HG03571 (cell line): ENCODE data around the gene PRADC1.

Experiments used
- ATAC-seq: cut with Tn5 transposase; IDR thresholded peaks from one replicate; pipeline ENCODE4 v1.9.1; 2021; ENCODE audit not compliant: unreplicated experiment

PRADC1 gene

DNA sequence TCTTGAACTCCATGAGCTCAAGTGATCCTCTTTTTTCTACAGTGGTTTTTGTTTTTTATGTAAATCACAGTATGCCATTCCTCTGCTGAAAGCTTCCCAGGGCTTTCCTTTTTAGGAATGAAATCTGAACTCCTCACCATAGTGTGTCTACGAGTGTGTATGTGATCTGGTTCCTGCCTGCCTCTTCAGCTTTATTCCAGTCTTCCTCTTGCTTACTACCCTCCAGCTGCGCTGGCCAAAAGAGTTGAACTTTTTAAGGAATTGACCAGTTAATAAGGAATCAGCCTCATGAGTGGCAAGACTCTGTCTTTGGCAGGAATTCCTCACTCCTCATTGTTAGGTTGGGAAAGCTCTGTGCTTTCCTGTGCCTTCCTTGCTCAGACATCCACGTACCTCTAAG is 5.1 kb upstream of the PRADC1 start:
- ATAC-seq: no peak

GRCh38 chr2:73237168-73237567 is 4.1 kb upstream of the PRADC1 start:
- no peak for ATAC-seq

GRCh38 chr2:73235315-73236028 is 2.4 kb upstream of the PRADC1 start:
- no peak for ATAC-seq

GRCh38 chr2:73233932-73234832 is 1.1 kb upstream of the PRADC1 start, which contains the start of gene CCT7:
Gene CCT7 (plus strand): TSS chr2:73234308. CDS start chr2:73234379, 71 bp downstream.
- peak; percentile 55 for ATAC-seq

DNA sequence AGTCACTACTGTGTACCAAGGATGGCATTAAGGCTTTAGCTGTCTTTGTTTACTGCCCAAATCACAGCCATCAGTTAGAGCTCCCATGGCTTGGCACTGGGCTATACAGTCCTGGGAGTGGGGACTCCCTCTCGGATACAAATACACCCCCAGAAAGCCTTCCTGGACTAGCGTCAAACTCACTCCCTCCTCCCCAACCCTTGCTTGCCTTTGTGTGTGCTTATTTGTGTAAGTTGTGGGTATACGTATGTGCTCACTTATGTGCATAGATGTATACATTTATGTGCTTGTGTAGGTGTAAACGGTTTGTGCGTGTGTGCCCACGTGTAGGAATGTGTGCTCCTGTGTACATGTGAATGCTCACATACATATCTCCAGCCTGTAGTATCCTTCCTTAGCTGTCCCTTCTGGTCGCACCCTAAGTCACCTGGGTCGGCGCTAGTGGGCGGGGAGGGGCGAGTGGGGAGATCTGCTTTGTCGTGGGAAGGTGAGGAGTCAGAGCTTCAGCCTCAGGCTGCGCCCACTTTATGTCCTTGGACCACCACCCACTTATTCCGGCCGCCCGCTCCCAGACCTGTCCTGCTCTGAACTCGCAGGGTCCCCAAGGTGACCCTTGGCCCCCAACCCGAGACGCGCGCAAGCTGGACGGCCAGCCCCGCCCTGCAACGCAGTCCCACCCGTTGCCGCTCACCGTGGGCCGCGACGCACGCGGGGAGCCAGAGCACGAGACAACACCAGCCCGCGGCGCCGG is 461 bp downstream of the PRADC1 start:
- ATAC-seq: peak; percentile 6

DNA sequence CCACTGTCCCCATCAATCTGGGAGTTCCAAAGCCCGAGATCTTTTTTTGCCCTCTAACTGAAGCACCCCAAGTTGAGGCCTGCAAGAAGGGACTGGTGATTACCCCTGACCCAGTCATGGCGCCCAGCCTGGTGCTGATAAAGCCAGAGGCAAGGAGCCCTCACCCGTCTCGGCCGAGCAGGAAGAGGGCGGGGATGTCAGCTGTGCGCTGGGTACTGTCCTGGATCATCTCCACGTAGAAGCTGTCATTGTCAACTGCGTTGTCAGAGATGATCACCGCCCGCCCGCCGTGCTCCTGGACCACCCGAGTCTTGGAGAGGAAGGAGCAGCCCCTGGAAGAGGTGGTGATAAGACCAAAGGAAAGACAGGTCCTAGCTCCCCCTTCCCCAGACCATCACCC is 4.4 kb downstream of the PRADC1 start:
- no peak for ATAC-seq

GRCh38 chr2:73227086-73227485 is 6.0 kb downstream of the PRADC1 start:
- no peak for ATAC-seq

GRCh38 chr2:73225513-73226360 is 7.3 kb downstream of the PRADC1 start:
- no peak for ATAC-seq

- no peak for ATAC-seq
Measured at GRCh38 chr2:73223821-73224220, 9.2 kb downstream of the PRADC1 start.

- no peak for ATAC-seq
Measured at GRCh38 chr2:73218298-73218697, 14.7 kb downstream of the PRADC1 start.

GRCh38 chr2:73217826-73218225 is 15.2 kb downstream of the PRADC1 start:
- no peak for ATAC-seq

GRCh38 chr2:73217160-73217559 is 15.9 kb downstream of the PRADC1 start:
- no peak for ATAC-seq

DNA sequence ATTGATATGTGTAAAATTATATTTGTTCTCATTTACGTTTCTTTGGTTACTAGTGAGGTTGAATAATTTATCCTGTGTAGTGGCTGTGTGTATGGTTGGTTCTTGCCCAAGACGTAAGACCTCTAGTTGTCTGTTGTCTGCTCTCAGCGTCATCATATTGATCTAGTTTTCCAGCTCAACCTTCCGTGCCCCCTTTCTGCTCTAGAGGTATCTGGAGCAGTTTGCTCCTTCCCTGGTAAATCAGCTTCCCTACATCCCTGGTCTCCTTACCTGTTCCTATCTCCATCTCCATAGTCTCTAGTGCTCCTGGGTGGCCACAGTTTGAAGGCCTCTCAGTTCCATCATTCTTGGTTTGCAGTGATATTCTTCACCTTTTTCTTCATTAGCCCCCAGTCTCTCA is 17.8 kb downstream of the PRADC1 start:
- no peak for ATAC-seq

- ATAC-seq: peak; percentile 92
Measured at GRCh38 chr2:73214120-73215035, 18.7 kb downstream of the PRADC1 start, which contains the start of gene SMYD5. Gene SMYD5 (plus strand): TSS chr2:73214245. CDS start chr2:73214267, 22 bp downstream.

GRCh38 chr2:73212448-73213176 is 20.4 kb downstream of the PRADC1 start:
- peak; percentile 52 for ATAC-seq

GRCh38 chr2:73212098-73212447 is 21.0 kb downstream of the PRADC1 start:
- ATAC-seq: no peak

DNA sequence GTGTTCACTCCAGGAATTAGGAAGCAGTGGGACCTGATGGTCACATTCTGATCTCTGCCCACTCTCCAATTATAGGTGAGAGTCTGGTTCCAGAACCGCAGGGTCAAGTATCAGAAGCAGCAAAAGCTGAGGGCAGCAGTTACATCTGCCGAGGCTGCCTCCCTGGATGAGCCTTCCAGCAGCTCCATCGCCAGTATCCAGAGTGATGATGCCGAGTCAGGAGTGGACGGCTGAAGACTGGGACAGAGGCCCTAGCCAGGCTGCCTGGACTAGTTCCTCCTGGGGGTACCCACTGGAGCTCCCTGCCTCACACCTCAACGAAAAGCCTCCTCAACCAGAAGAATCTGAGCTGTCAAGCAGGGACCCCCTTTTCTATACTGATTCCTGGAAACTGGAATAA is 22.3 kb downstream of the PRADC1 start:
- ATAC-seq: no peak

GRCh38 chr2:73210019-73210418 is 23.0 kb downstream of the PRADC1 start:
- ATAC-seq: no peak

DNA sequence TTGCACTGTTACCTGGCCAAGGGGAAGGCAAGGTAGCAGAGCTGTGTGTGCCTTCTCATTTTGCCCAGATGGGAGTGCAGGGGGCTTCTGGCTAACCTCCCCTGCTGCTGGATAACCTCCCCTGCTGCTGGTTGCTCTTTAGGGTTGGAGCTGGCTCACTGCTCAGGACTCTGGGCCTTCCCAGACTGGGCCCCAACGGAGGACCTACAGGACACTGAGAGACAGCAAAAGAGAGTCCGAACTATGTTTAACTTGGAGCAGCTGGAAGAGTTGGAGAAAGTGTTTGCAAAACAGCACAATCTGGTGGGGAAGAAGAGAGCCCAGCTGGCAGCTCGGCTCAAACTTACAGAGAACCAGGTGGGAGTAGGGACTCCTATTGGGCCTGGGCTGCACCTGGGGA is 24.8 kb downstream of the PRADC1 start:
- no peak for ATAC-seq
